ENCODE data around the gene ZNF644. TPM values are rescaled to one million over a fixed set of nuclear protein-coding genes. Genes with fewer than 3 reads are reported as not detected.

Gene ZNF644
- polyA plus RNA-seq, 3 donors, result 7.0 to 22.2 (median 17.6) TPM

DNA sequence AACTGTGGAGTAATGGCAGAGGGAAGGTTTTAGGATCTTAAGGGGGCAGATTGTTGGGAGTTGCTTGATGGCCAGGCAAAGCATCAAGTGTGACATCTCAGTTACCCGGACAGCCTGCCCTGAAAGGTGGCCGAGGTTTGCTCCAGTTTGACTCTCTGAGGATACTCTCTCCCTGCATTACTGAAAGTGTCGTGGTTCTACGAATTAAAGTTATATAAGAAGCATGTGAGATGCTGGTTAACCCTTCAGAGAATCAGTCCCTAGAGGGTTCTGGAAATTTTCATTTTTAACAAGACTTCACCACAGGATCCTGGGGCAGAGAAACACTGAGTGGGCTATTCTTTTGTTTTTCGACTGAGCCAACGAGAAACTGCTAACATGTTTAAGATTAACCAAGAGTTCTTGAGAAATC, 689 bp upstream of the ZNF644 start:
- H3K4me1 Mint-ChIP-seq, result peaks cover 52% of the 10 kb centered on the region

DNA sequence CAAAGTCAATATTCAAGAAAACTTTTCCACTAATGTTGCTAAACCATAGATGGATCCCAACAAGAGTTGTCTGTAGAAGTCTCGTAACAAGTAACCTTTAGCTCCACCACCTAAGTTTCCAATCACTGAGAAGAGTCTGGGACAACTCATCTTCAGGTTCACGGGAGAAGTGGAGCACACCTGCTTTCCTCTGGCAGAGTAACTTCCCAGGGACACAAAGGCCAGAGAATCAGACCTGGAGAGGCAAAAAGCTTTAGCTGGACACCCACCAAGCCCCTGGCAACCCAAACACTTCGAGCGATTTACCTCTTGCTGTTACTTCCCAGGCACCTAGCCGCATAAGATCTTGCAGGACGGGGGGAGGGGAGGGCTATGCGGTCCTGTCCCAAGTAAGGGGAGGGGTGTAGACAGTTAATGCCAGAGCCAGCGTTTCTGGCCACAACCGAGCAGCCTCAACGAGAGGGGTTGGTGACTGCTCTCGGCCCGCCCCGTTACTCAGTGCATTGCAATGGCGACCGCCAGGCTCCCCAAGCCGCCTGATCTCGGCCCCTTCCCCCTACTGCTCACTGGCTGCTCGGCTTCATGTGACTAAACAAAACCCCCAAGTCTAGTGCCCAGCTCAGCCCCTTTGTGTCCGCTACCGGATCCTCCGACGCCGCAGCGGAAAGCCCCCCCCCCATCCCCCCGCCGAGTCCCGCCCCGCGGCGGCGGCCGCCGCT, 709 bp downstream of the ZNF644 start:
- Mint-ChIP-seq H3K36me3 (peaks cover 0 to 17% of the 10 kb centered on the region in 2 donors), H3K27ac (peak overlapping the region; percentile 85 to 99 (median 96)), H3K9me3 (no peaks in the 10 kb centered on the region), H3K4me1 (peaks cover 53% of the 10 kb centered on the region), H3K4me3 (peak overlapping the region; percentile 88 to 91), H3K27me3 (ENCODE audit: low read depth in 3 of 3) (peaks cover 0 to 2% (median 1%) of the 10 kb centered on the region in 3 donors)
- Histone ChIP-seq H3K9ac (ENCODE audit: insufficient read depth, low read length, poor library complexity, severe bottlenecking) (peak overlapping the region; percentile 98), H3K4me3 (replicated peaks in 1 of 3; ENCODE audit: low read depth in 2 of 3, low read length in 3 of 3) (peak overlapping the region; percentile 87 to 95 (median 92)), H3K36me3 (replicated peaks in 1 of 2; ENCODE audit: control insufficient read depth in 1 of 2, insufficient read depth in 2 of 2, low read length in 2 of 2) (no peaks in the 10 kb centered on the region), H4K20me1 (ENCODE audit: insufficient read depth, low read length) (peaks cover 29% of the 10 kb centered on the region), H3K79me2 (ENCODE audit: insufficient read depth, low read length) (peaks cover 65% of the 10 kb centered on the region), H3K4me1 (ENCODE audit: control insufficient read depth in 1 of 2, insufficient read depth in 2 of 2, low read length in 2 of 2) (peaks cover 25 to 46% of the 10 kb centered on the region in 2 donors), H3K27ac (ENCODE audit: low read depth in 1 of 2, low read length in 2 of 2) (peak overlapping the region; percentile 97 to 100), H3K9me3 (replicated peaks in 1 of 2; ENCODE audit: control insufficient read depth in 1 of 2, insufficient read depth in 1 of 2, low read length in 2 of 2) (no peaks in the 10 kb centered on the region), H3K27me3 (ENCODE audit: control insufficient read depth in 2 of 2, insufficient read depth in 2 of 2, low read length in 2 of 2) (no peaks in the 10 kb centered on the region), H2AFZ (ENCODE audit: insufficient read depth, low read depth, low read length, poor library complexity, severe bottlenecking) (peak overlapping the region; percentile 83), H3K4me2 (replicated peaks; ENCODE audit: extremely low read depth, low read length, poor library complexity, severe bottlenecking) (peak overlapping the region; percentile 95)
- 0% methylated on average over 17 of the region's 33 CpGs for WGBS (ENCODE audit: insufficient coverage)
- DNase-seq, result peak; percentile 56 to 86 (median 70)
- intact Hi-C loops (cut with micrococcal nuclease), result no loop called here
- TF ChIP-seq, protein P1, sequence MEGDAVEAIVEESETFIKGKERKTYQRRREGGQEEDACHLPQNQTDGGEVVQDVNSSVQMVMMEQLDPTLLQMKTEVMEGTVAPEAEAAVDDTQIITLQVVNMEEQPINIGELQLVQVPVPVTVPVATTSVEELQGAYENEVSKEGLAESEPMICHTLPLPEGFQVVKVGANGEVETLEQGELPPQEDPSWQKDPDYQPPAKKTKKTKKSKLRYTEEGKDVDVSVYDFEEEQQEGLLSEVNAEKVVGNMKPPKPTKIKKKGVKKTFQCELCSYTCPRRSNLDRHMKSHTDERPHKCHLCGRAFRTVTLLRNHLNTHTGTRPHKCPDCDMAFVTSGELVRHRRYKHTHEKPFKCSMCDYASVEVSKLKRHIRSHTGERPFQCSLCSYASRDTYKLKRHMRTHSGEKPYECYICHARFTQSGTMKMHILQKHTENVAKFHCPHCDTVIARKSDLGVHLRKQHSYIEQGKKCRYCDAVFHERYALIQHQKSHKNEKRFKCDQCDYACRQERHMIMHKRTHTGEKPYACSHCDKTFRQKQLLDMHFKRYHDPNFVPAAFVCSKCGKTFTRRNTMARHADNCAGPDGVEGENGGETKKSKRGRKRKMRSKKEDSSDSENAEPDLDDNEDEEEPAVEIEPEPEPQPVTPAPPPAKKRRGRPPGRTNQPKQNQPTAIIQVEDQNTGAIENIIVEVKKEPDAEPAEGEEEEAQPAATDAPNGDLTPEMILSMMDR (IDR thresholded peaks at IDR 0.05), result no peak

More for the DNA sequence above, 689 bp upstream of the ZNF644 start:
- Mint-ChIP-seq H3K36me3 (peaks cover 0 to 11% of the 10 kb centered on the region in 2 donors), H3K27ac (peak overlapping the region; percentile 97 to 99 (median 98)), H3K9me3 (no peaks in the 10 kb centered on the region), H3K27me3 (ENCODE audit: low read depth in 3 of 3) (peaks cover 0 to 2% (median 1%) of the 10 kb centered on the region in 3 donors), H3K4me3 (peak overlapping the region; percentile 88 to 95)
- no peak for DNase-seq
- H3K4me2 ChIP-seq (replicated peaks; ENCODE audit: extremely low read depth, low read length, poor library complexity, severe bottlenecking), result peak overlapping the region; percentile 95
- H3K9me3 ChIP-seq (replicated peaks in 1 of 2; ENCODE audit: control insufficient read depth in 1 of 2, insufficient read depth in 1 of 2, low read length in 2 of 2), result no peaks in the 10 kb centered on the region
- peak overlapping the region; percentile 98 for H3K9ac ChIP-seq (ENCODE audit: insufficient read depth, low read length, poor library complexity, severe bottlenecking)
- H4K20me1 ChIP-seq (ENCODE audit: insufficient read depth, low read length), result peaks cover 16% of the 10 kb centered on the region
- H3K4me3 ChIP-seq (replicated peaks in 1 of 3; ENCODE audit: low read depth in 2 of 3, low read length in 3 of 3), result peak overlapping the region; percentile 87 to 95 (median 92)
- H3K36me3 ChIP-seq (replicated peaks in 1 of 2; ENCODE audit: control insufficient read depth in 1 of 2, insufficient read depth in 2 of 2, low read length in 2 of 2), result no peaks in the 10 kb centered on the region
- peak overlapping the region; percentile 83 for H2AFZ ChIP-seq (ENCODE audit: insufficient read depth, low read depth, low read length, poor library complexity, severe bottlenecking)
- WGBS (ENCODE audit: insufficient coverage), result 83% methylated on average over 2 of the region's 6 CpGs
- no peaks in the 10 kb centered on the region for H3K27me3 ChIP-seq (ENCODE audit: control insufficient read depth in 2 of 2, insufficient read depth in 2 of 2, low read length in 2 of 2)
- intact Hi-C loops (cut with micrococcal nuclease), result no loop called here
- TF ChIP-seq, protein P1 (IDR thresholded peaks at IDR 0.05), result no peak
- peaks cover 25 to 46% of the 10 kb centered on the region in 2 donors for H3K4me1 ChIP-seq (ENCODE audit: control insufficient read depth in 1 of 2, insufficient read depth in 2 of 2, low read length in 2 of 2)
- peaks cover 51% of the 10 kb centered on the region for H3K79me2 ChIP-seq (ENCODE audit: insufficient read depth, low read length)
- peak overlapping the region; percentile 97 to 100 for H3K27ac ChIP-seq (ENCODE audit: low read depth in 1 of 2, low read length in 2 of 2)

All from CD14-positive monocyte (primary cell).